SK-N-MC (cell line): ENCODE measurements around the gene ABRACL.

Experiments used
- EZH2 ChIP-seq: fragments of 200-600 bp; sonication (generic); IDR thresholded peaks from one replicate; pipeline ENCODE4 v1.6.1; 2017; ENCODE audit warnings: antibody characterized with exemption
- FOXP2 ChIP-seq: optimal IDR thresholded peaks from 2 replicates; pipeline ENCODE3; 2011; ENCODE audit warnings: mild to moderate bottlenecking, moderate library complexity; ENCODE audit not compliant: insufficient read depth; ENCODE audit errors: extremely low read length, control extremely low read depth
- POLR2AphosphoS5 ChIP-seq: IDR thresholded peaks from 2 replicates; pipeline ENCODE4 v1.6.1; 2012; ENCODE audit warnings: mild to moderate bottlenecking, low read depth, low read length, borderline replicate concordance

DNA sequence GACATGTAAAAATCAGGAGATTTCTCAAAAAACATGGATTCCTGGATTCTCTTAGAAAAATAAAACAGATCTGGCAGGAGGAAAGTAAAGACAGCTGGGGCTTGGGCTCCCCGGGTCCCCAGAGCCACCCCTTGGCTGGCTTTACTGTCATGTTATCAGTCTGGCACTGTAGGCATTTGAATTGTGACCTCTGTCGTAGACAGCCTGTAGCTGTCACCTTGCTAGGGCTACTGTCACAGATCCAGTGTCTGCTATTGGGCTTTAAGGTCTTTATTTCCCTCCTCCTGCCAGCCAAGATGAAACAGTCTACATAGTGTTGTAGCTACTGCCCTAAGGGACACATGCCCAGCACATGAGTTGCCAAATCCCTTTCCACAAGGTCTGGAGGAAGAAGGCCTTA is 37.5 kb downstream of the ABRACL start:
- TF ChIP-seq EZH2 (no peak), POLR2AphosphoS5 (no peak), FOXP2 (no peak)
